ENCODE data around the gene CHD5. TPM values are rescaled to one million over a fixed set of nuclear protein-coding genes. Genes with fewer than 3 reads are reported as not detected.

CHD5 gene
- total and polyA plus RNA-seq, 9 donors = 0.09 to 0.26 (median 0.19) TPM

DNA sequence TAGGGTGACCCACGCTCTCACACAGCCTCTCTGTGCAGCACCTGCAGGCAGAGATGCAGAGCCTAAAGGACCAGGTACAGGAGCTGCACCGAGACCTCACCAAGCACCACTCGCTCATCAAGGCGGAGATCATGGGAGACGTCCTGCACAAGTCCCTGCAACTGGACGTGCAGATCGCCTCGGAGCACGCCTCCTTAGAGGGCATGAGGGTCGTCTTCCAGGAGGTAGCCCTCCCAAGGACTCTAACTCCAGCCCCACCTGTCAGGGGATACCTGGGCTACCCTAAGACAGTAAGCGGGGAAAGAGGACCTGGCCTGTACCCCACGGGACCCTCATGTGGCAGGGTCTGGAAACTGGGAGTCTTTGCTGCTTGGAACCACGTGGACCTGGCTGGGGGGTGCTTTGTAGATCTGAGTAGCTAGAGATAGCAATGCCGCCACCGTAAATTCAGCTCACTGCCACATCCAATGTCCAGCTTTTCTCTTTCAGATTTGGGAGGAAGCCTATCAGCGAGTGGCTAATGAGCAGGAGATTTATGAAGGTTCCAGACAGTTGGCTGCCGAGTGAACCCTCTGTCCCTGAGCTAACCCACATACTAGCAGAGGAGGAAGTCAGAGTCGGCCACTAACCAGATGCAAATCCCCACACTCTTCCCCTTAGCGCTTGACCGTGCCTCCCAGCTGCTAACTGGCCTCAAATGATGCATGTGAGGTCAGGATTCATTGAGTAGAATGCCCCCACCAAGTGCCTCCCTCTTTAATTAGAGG, 32.3 kb upstream of the CHD5 start:
- Histone ChIP-seq H3K27ac (ENCODE audit: low read length) (no peak overlapping the region), H3K27me3 (ENCODE audit: control insufficient read depth, insufficient read depth, low read length) (peaks cover 10% of the 10 kb centered on the region), H3K36me3 (ENCODE audit: control insufficient read depth, insufficient read depth, low read length) (peaks cover 36% of the 10 kb centered on the region), H3K4me1 (ENCODE audit: control insufficient read depth, insufficient read depth, low read length) (peaks cover 21% of the 10 kb centered on the region), H3K9me3 (replicated peaks; ENCODE audit: control insufficient read depth, low read depth, low read length) (no peaks in the 10 kb centered on the region), H3K4me3 (ENCODE audit: low read length) (no peak overlapping the region)
- DNase-seq = no peak
- 86% methylated on average over 6 of the region's 20 CpGs for WGBS (ENCODE audit: insufficient coverage)

GRCh38 chr1:6211731-6212130, 31.6 kb upstream of the CHD5 start:
- H3K27me3 ChIP-seq (ENCODE audit: control insufficient read depth, insufficient read depth, low read length) = peaks cover 16% of the 10 kb centered on the region
- H3K4me1 ChIP-seq (ENCODE audit: control insufficient read depth, insufficient read depth, low read length) = peaks cover 26% of the 10 kb centered on the region
- H3K27ac ChIP-seq (ENCODE audit: low read length) = no peak overlapping the region
- DNase-seq = no peak
- peaks cover 31% of the 10 kb centered on the region for H3K36me3 ChIP-seq (ENCODE audit: control insufficient read depth, insufficient read depth, low read length)
- H3K4me3 ChIP-seq (ENCODE audit: low read length) = no peak overlapping the region
- WGBS (ENCODE audit: insufficient coverage) = 64% methylated on average over 6 of the region's 16 CpGs
- no peaks in the 10 kb centered on the region for H3K9me3 ChIP-seq (replicated peaks; ENCODE audit: control insufficient read depth, low read depth, low read length)

- H3K27me3 ChIP-seq (ENCODE audit: control insufficient read depth, insufficient read depth, low read length) = peaks cover 26% of the 10 kb centered on the region
- DNase-seq = no peak
- no peaks in the 10 kb centered on the region for H3K9me3 ChIP-seq (replicated peaks; ENCODE audit: control insufficient read depth, low read depth, low read length)
- peaks cover 31% of the 10 kb centered on the region for H3K36me3 ChIP-seq (ENCODE audit: control insufficient read depth, insufficient read depth, low read length)
- 90% methylated on average over 22 of the region's 29 CpGs for WGBS (ENCODE audit: insufficient coverage)
- H3K27ac ChIP-seq (ENCODE audit: low read length) = no peak overlapping the region
- peaks cover 34% of the 10 kb centered on the region for H3K4me1 ChIP-seq (ENCODE audit: control insufficient read depth, insufficient read depth, low read length)
- no peak overlapping the region for H3K4me3 ChIP-seq (ENCODE audit: low read length)
Observed at GRCh38 chr1:6210591-6211355, 30.7 kb upstream of the CHD5 start.

DNA sequence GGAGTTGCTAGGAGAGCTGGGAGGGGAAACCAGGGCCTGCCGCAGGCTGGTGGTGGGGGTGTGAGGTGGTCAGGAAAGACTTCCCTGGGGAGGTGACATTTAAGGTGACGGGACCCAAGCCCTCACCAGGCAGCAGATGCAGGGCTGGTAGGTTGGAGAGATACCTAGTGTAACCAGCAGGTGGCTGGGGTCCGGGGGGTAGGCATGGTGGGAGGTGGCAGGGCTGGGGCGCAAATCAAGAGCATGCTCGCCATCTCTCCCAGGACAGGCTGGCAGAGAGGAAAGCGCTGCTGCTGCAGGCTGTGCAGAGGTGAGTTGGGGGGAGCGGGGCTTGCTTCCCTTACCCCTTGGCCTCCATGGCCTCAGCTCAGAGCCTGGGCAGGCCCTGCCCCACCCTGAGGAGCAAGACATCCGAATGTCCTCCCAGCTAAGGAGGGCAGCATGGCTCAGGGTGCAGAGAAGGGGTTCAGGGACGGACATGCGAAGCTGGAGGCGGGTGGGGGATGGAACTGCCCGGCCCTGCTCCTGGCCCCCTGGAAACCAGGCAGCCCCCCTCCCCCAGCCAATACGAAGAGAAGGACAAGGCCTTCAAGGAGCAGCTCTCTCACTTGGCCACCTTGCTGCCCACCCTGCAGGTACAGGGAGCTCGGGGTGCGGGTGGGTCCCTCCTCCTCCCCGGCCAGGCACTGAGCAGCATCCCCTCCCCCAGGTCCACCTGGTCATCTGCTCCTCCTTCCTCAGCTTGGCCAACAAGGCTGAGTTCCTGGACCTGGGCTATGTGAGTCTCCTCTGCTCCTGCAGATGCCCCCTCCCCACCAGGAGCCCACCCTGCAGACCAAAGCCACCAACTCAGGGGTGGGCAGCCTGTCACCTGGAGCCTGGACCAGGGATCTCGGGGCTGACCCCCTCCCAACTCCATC, 29.8 kb upstream of the CHD5 start:
- Histone ChIP-seq H3K36me3 (ENCODE audit: control insufficient read depth, insufficient read depth, low read length) (peaks cover 27% of the 10 kb centered on the region), H3K27me3 (ENCODE audit: control insufficient read depth, insufficient read depth, low read length) (peaks cover 33% of the 10 kb centered on the region)
- 86% methylated on average over 11 of the region's 17 CpGs for WGBS (ENCODE audit: insufficient coverage)

GRCh38 chr1:6208723-6209660, 28.9 kb upstream of the CHD5 start:
- Histone ChIP-seq H3K27ac (ENCODE audit: low read length) (no peak overlapping the region), H3K27me3 (ENCODE audit: control insufficient read depth, insufficient read depth, low read length) (peaks cover 33% of the 10 kb centered on the region), H3K9me3 (replicated peaks; ENCODE audit: control insufficient read depth, low read depth, low read length) (no peaks in the 10 kb centered on the region), H3K4me3 (ENCODE audit: low read length) (peak overlapping the region; percentile 28), H3K4me1 (ENCODE audit: control insufficient read depth, insufficient read depth, low read length) (peaks cover 46% of the 10 kb centered on the region), H3K36me3 (ENCODE audit: control insufficient read depth, insufficient read depth, low read length) (peaks cover 26% of the 10 kb centered on the region)
- WGBS (ENCODE audit: insufficient coverage) = 4% methylated on average over 93 of the region's 99 CpGs
- peak; percentile 66 for DNase-seq

More for the DNA sequence above, 29.8 kb upstream of the CHD5 start:
- no peaks in the 10 kb centered on the region for H3K9me3 ChIP-seq (replicated peaks; ENCODE audit: control insufficient read depth, low read depth, low read length)
- DNase-seq = no peak
- peaks cover 42% of the 10 kb centered on the region for H3K4me1 ChIP-seq (ENCODE audit: control insufficient read depth, insufficient read depth, low read length)
- no peak overlapping the region for H3K4me3 ChIP-seq (ENCODE audit: low read length)
- no peak overlapping the region for H3K27ac ChIP-seq (ENCODE audit: low read length)

- peaks cover 18% of the 10 kb centered on the region for H3K36me3 ChIP-seq (ENCODE audit: control insufficient read depth, insufficient read depth, low read length)
- no peak for DNase-seq
- 68% methylated on average over 7 of the region's 10 CpGs for WGBS (ENCODE audit: insufficient coverage)
- H3K4me1 ChIP-seq (ENCODE audit: control insufficient read depth, insufficient read depth, low read length) = peaks cover 46% of the 10 kb centered on the region
- H3K27me3 ChIP-seq (ENCODE audit: control insufficient read depth, insufficient read depth, low read length) = peaks cover 33% of the 10 kb centered on the region
- no peak overlapping the region for H3K4me3 ChIP-seq (ENCODE audit: low read length)
- no peaks in the 10 kb centered on the region for H3K9me3 ChIP-seq (replicated peaks; ENCODE audit: control insufficient read depth, low read depth, low read length)
- H3K27ac ChIP-seq (ENCODE audit: low read length) = no peak overlapping the region
Observed at GRCh38 chr1:6207921-6208320, 27.8 kb upstream of the CHD5 start.

DNA sequence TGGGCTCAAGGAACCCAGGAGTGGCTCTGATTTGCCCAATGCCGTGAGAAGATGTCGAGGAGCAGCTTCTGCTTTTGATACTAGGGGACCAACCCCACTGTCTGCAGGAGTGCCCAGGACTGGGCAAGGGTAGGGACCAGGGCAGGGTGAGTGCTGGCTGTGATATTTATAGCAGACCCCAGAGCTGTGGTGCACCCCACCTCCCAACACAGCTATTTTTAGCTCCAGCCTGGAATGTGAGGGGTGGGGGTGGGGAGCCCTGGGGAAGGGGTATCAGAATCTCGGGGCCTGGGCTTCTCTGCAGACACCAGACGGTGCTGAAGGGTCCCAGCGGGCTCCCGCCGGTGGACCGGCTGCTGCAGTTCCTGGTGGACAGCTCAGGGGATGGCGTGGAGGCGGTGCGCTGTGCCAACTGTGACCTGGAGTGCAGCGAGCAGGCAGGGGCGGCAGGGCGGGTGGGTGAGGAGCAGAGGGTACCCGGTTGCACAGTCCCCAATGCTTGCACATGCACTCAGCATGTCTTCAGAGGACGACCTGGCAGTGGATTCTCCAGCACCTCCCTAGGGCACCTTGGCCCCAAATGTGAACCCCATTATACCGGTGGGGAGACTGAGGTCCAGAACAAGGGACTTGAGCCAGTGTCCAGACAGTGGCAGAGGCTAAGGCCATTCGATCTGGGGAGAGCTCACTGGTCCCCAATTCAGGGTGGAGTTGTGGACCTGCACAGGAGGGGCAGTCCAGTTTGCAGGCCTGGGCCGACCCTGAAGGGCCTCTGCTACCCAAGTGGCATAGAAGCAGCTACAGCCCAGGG, 27.2 kb upstream of the CHD5 start:
- H3K27ac ChIP-seq (ENCODE audit: low read length) = peak overlapping the region; percentile 3

GRCh38 chr1:6206520-6206855, 26.4 kb upstream of the CHD5 start:
- 6% methylated on average over 23 of the region's 25 CpGs for WGBS (ENCODE audit: insufficient coverage)
- peaks cover 13% of the 10 kb centered on the region for H3K36me3 ChIP-seq (ENCODE audit: control insufficient read depth, insufficient read depth, low read length)
- H3K4me1 ChIP-seq (ENCODE audit: control insufficient read depth, insufficient read depth, low read length) = peaks cover 46% of the 10 kb centered on the region
- H3K27ac ChIP-seq (ENCODE audit: low read length) = peak overlapping the region; percentile 3
- no peaks in the 10 kb centered on the region for H3K9me3 ChIP-seq (replicated peaks; ENCODE audit: control insufficient read depth, low read depth, low read length)
- H3K4me3 ChIP-seq (ENCODE audit: low read length) = peak overlapping the region; percentile 49
- H3K27me3 ChIP-seq (ENCODE audit: control insufficient read depth, insufficient read depth, low read length) = peaks cover 37% of the 10 kb centered on the region
- DNase-seq = no peak

More for the DNA sequence above, 27.2 kb upstream of the CHD5 start:
- H3K4me1 ChIP-seq (ENCODE audit: control insufficient read depth, insufficient read depth, low read length) = peaks cover 46% of the 10 kb centered on the region
- H3K27me3 ChIP-seq (ENCODE audit: control insufficient read depth, insufficient read depth, low read length) = peaks cover 33% of the 10 kb centered on the region
- no peak for DNase-seq
- peak overlapping the region; percentile 49 for H3K4me3 ChIP-seq (ENCODE audit: low read length)
- no peaks in the 10 kb centered on the region for H3K9me3 ChIP-seq (replicated peaks; ENCODE audit: control insufficient read depth, low read depth, low read length)
- H3K36me3 ChIP-seq (ENCODE audit: control insufficient read depth, insufficient read depth, low read length) = peaks cover 14% of the 10 kb centered on the region
- 61% methylated on average over 15 of the region's 19 CpGs for WGBS (ENCODE audit: insufficient coverage)

Data from muscle of leg (tissue), 11 donors.